Measurements from ENCODE around the gene NEO1. TPM values are rescaled to one million over a fixed set of nuclear protein-coding genes. Genes with fewer than 3 reads are reported as not detected.

The NEO1 gene
- polyA plus RNA-seq, 1 donor (not counting 4 experiments of a cell fraction or from before 2014, with no cell fraction given): 4.4 TPM

- no peak overlapping the region for H3K27ac ChIP-seq (ENCODE audit: control insufficient read depth, insufficient read depth, low read length)
- no peaks in the 10 kb centered on the region for H3K4me1 ChIP-seq (ENCODE audit: control insufficient read depth, extremely low read depth, insufficient read depth, low read length)
- DNase-seq (ENCODE audit: low read depth, low spot score) (no peak), FAIRE-seq (no peak)
- H3K9ac ChIP-seq (ENCODE audit: control insufficient read depth, extremely low read depth, insufficient read depth, low read length): no peak overlapping the region
- H3K27me3 ChIP-seq (ENCODE audit: control insufficient read depth, extremely low read depth, insufficient read depth, low read length): no peaks in the 10 kb centered on the region
- H3K4me2 ChIP-seq (ENCODE audit: control insufficient read depth, extremely low read depth, insufficient read depth, low read depth, low read length): no peak overlapping the region
- H3K36me3 ChIP-seq (ENCODE audit: control insufficient read depth in 2 of 2, extremely low read depth in 1 of 2, insufficient read depth in 2 of 2, low read length in 2 of 2): no peaks in the 10 kb centered on the region
- TF ChIP-seq EZH2 (IDR thresholded peaks at IDR 0.05; ENCODE audit: low read length): no peak
- no peak for TF ChIP-seq CTCF (optimal IDR thresholded peaks at IDR 0.05 in 1 of 3, IDR thresholded peaks at IDR 0.05 in 1 of 3, conservative IDR thresholded peaks at IDR 0.05 in 1 of 3; ENCODE audit: extremely low read depth in 1 of 3, insufficient read depth in 2 of 3, low read length in 3 of 3)
- no peaks in the 10 kb centered on the region for H3K9me3 ChIP-seq (ENCODE audit: control insufficient read depth, low read depth, low read length)
- dilution Hi-C loops (cut with MboI; ENCODE audit: extremely low pct_ligation_motif_present, low sequenced_read_pairs): no loop called here
- H3K79me2 ChIP-seq (ENCODE audit: control insufficient read depth, insufficient read depth, low read length): no peaks in the 10 kb centered on the region
- no peak overlapping the region for H3K4me3 ChIP-seq (ENCODE audit: control insufficient read depth in 2 of 3, extremely low read depth in 1 of 3, insufficient read depth in 2 of 3, low read depth in 1 of 3, low read length in 3 of 3)
- H2AFZ ChIP-seq (ENCODE audit: control insufficient read depth, low read length): no peak overlapping the region
- no peaks in the 10 kb centered on the region for H4K20me1 ChIP-seq (ENCODE audit: control insufficient read depth, extremely low read depth, insufficient read depth, low read length)
- H3K9me1 ChIP-seq (ENCODE audit: control insufficient read depth, extremely low read depth, insufficient read depth, low read length): no peaks in the 10 kb centered on the region
Measured at GRCh38 chr15:73176598-73176997, 124.3 kb downstream of the NEO1 start.

GRCh38 chr15:73183071-73183470 is 130.8 kb downstream of the NEO1 start:
- no peak for TF ChIP-seq EZH2 (IDR thresholded peaks at IDR 0.05; ENCODE audit: low read length)
- no peak for TF ChIP-seq CTCF (optimal IDR thresholded peaks at IDR 0.05 in 1 of 3, IDR thresholded peaks at IDR 0.05 in 1 of 3, conservative IDR thresholded peaks at IDR 0.05 in 1 of 3; ENCODE audit: extremely low read depth in 1 of 3, insufficient read depth in 2 of 3, low read length in 3 of 3)
- Histone ChIP-seq H3K4me2 (ENCODE audit: control insufficient read depth, extremely low read depth, insufficient read depth, low read depth, low read length) (no peak overlapping the region), H3K9me1 (ENCODE audit: control insufficient read depth, extremely low read depth, insufficient read depth, low read length) (no peaks in the 10 kb centered on the region), H3K9me3 (ENCODE audit: control insufficient read depth, low read depth, low read length) (no peaks in the 10 kb centered on the region), H3K79me2 (ENCODE audit: control insufficient read depth, insufficient read depth, low read length) (no peaks in the 10 kb centered on the region), H3K4me3 (ENCODE audit: control insufficient read depth in 2 of 3, extremely low read depth in 1 of 3, insufficient read depth in 2 of 3, low read depth in 1 of 3, low read length in 3 of 3) (no peak overlapping the region), H2AFZ (ENCODE audit: control insufficient read depth, low read length) (no peak overlapping the region), H3K27me3 (ENCODE audit: control insufficient read depth, extremely low read depth, insufficient read depth, low read length) (no peaks in the 10 kb centered on the region), H4K20me1 (ENCODE audit: control insufficient read depth, extremely low read depth, insufficient read depth, low read length) (no peaks in the 10 kb centered on the region), H3K27ac (ENCODE audit: control insufficient read depth, insufficient read depth, low read length) (no peak overlapping the region), H3K9ac (ENCODE audit: control insufficient read depth, extremely low read depth, insufficient read depth, low read length) (no peak overlapping the region), H3K36me3 (ENCODE audit: control insufficient read depth in 2 of 2, extremely low read depth in 1 of 2, insufficient read depth in 2 of 2, low read length in 2 of 2) (no peaks in the 10 kb centered on the region), H3K4me1 (ENCODE audit: control insufficient read depth, extremely low read depth, insufficient read depth, low read length) (no peaks in the 10 kb centered on the region)
- FAIRE-seq: no peak
- dilution Hi-C loops (cut with MboI; ENCODE audit: extremely low pct_ligation_motif_present, low sequenced_read_pairs): no loop called here
- no peak for DNase-seq (ENCODE audit: low read depth, low spot score)

All from keratinocyte (primary cell).